Thyroid gland (tissue), 4 donors: ENCODE measurements around the gene BTBD7. TPM values are rescaled to one million over a fixed set of nuclear protein-coding genes. Genes with fewer than 3 reads are reported as not detected.

Source experiments
- DNase-seq, 2 donors: peaks; one replicate each; pipeline ENCODE4 v3.0.0-alpha.2; 2019
- H3K27ac ChIP-seq, 3 donors: fragments of 200-600 bp; sonication (generic); 1 replicate in 2 of 3; 2 replicates in 1 of 3; pipeline ENCODE4 v1.5.1; 2016 to 2019; ENCODE audit warnings: mild to moderate bottlenecking in 1 of 3, moderate library complexity in 1 of 3
- H3K27me3 ChIP-seq: fragments of 200-600 bp; sonication (generic); one replicate; pipeline ENCODE4 v1.5.1; 2019
- H3K36me3 ChIP-seq, 2 donors: fragments of 200-600 bp; sonication (generic); one replicate each; pipeline ENCODE4 v1.5.1; 2016 to 2019
- H3K4me1 ChIP-seq, 2 donors: fragments of 200-600 bp; sonication (generic); one replicate each; pipeline ENCODE4 v1.5.1; 2017 to 2019
- H3K4me3 ChIP-seq, 3 donors: fragments of 200-600 bp; sonication (generic); replicated peaks in 1 of 3; 1 replicate in 2 of 3; 2 replicates in 1 of 3; pipeline ENCODE4 v1.5.1; 2016; ENCODE audit warnings: mild to moderate bottlenecking in 1 of 3
- H3K9me3 ChIP-seq: fragments of 200-600 bp; sonication (generic); one replicate; pipeline ENCODE4 v1.5.1; 2017
- CTCF ChIP-seq, 6 experiments: fragments of 200-600 bp in 3 of 6; fragments of 450-650 bp in 3 of 6; sonication (generic) in 3 of 6; IDR thresholded peaks; one replicate each; pipeline ENCODE4 v1.5.1; 2016 to 2019; ENCODE audit warnings: antibody characterized with exemption in 6 of 6, mild to moderate bottlenecking in 2 of 6, inconsistent platforms in 1 of 6, moderate library complexity in 1 of 6
- POLR2A ChIP-seq, 2 donors: fragments of 450-650 bp; IDR thresholded peaks; one replicate each; pipeline ENCODE4 v1.6.1; 2017; ENCODE audit warnings: antibody characterized with exemption in 2 of 2, mild to moderate bottlenecking in 2 of 2, moderate library complexity in 1 of 2
- WGBS, 2 donors: methylation state at CpG; one replicate each; pipeline ENCODE4 v1.1.5; 2017; 5-methylcytosine and 5-hydroxymethylcytosine counted together
- intact Hi-C: fragments of 100-400 bp; cut with DNase I; formaldehyde crosslinking; loops from one replicate; pipeline ENCODE4 v1.15.1; 2023
- total RNA-seq, 4 donors: library from RNA; depleted of rRNA; stranded (reverse); fragments of >200 nt; gene quantifications; one replicate each; pipeline ENCODE4 v1.2.3, GENCODE V29; 2016

Gene BTBD7
- total RNA-seq, 4 donors from 2014 or later: 40.6 to 49.7 (median 43.9) TPM

GRCh38 chr14:93333631-93334103 is 831 bp upstream of the BTBD7 start:
- 10% methylated on average over 7 of the region's 7 CpGs for WGBS, 2 donors
- TF ChIP-seq POLR2A (IDR thresholded peaks at IDR 0.05) (no peak), CTCF (IDR thresholded peaks at IDR 0.05) (no peak)
- no peaks in the 10 kb centered on the region for H3K9me3 ChIP-seq
- H3K4me3 ChIP-seq: peak overlapping the region in 2 of 3 donors; percentile 41 to 97
- H3K27ac ChIP-seq: peak overlapping the region; percentile 92 to 98 (median 95)
- no peak for DNase-seq
- peaks cover 23 to 35% of the 10 kb centered on the region in 2 donors for H3K4me1 ChIP-seq
- H3K36me3 ChIP-seq: no peaks in the 10 kb centered on the region
- no peaks in the 10 kb centered on the region for H3K27me3 ChIP-seq
- intact Hi-C loops: no loop called here

GRCh38 chr14:93332397-93332852 is 411 bp downstream of the BTBD7 start:
- H3K27me3 ChIP-seq: no peaks in the 10 kb centered on the region
- no peaks in the 10 kb centered on the region for H3K36me3 ChIP-seq
- no peaks in the 10 kb centered on the region for H3K9me3 ChIP-seq
- H3K4me3 ChIP-seq: peak overlapping the region; percentile 44 to 97 (median 79)
- intact Hi-C loops: no loop called here
- TF ChIP-seq POLR2A (IDR thresholded peaks at IDR 0.05): no peak
- peak; percentile 77 to 78 for DNase-seq
- peaks cover 23 to 35% of the 10 kb centered on the region in 2 donors for H3K4me1 ChIP-seq
- H3K27ac ChIP-seq: peak overlapping the region; percentile 92 to 98 (median 95)
- WGBS, 2 donors: 1 to 5% methylated on average over 4 to 12 of the region's 61 CpGs

GRCh38 chr14:93331728-93332396 is 974 bp downstream of the BTBD7 start:
- peaks cover 23 to 35% of the 10 kb centered on the region in 2 donors for H3K4me1 ChIP-seq
- peak in 1 of 2 donors; percentile 39 for DNase-seq
- intact Hi-C loops: no loop called here
- TF ChIP-seq CTCF (IDR thresholded peaks at IDR 0.05) (no peak), POLR2A (IDR thresholded peaks at IDR 0.05) (no peak)
- H3K27ac ChIP-seq: peak overlapping the region; percentile 92 to 98 (median 95)
- H3K4me3 ChIP-seq: peak overlapping the region; percentile 44 to 97 (median 79)
- WGBS, 2 donors: 23 to 25% methylated on average over 20 to 21 of the region's 21 CpGs
- H3K9me3 ChIP-seq: no peaks in the 10 kb centered on the region
- H3K27me3 ChIP-seq: no peaks in the 10 kb centered on the region
- H3K36me3 ChIP-seq: no peaks in the 10 kb centered on the region

- WGBS, 2 donors: 47 to 48% methylated on average over 17 of the region's 17 CpGs
- TF ChIP-seq CTCF (IDR thresholded peaks at IDR 0.05): no peak
- TF ChIP-seq POLR2A (IDR thresholded peaks at IDR 0.05): no peak
- intact Hi-C loops: no loop called here
- H3K4me3 ChIP-seq: peak overlapping the region in 1 of 3 donors; percentile 97
- H3K27ac ChIP-seq: peak overlapping the region in 2 of 3 donors; percentile 95 to 98
- H3K36me3 ChIP-seq: no peaks in the 10 kb centered on the region
- peak in 1 of 2 donors; percentile 37 for DNase-seq
- H3K9me3 ChIP-seq: no peaks in the 10 kb centered on the region
- H3K27me3 ChIP-seq: no peaks in the 10 kb centered on the region
- peaks cover 26 to 35% of the 10 kb centered on the region in 2 donors for H3K4me1 ChIP-seq
These were observed 1.7 kb downstream of the BTBD7 start for GRCh38 chr14:93331002-93331727.

- H3K36me3 ChIP-seq: no peaks in the 10 kb centered on the region
- intact Hi-C loops: no loop called here
- peaks cover 29 to 35% of the 10 kb centered on the region in 2 donors for H3K4me1 ChIP-seq
- no peak overlapping the region for H3K4me3 ChIP-seq
- no peak for DNase-seq
- no peaks in the 10 kb centered on the region for H3K27me3 ChIP-seq
- H3K27ac ChIP-seq: no peak overlapping the region
- 93 to 95% methylated on average over 2 of the region's 2 CpGs for WGBS, 2 donors
- no peak for TF ChIP-seq CTCF (IDR thresholded peaks at IDR 0.05)
- no peak for TF ChIP-seq POLR2A (IDR thresholded peaks at IDR 0.05)
- no peaks in the 10 kb centered on the region for H3K9me3 ChIP-seq
These were observed 2.2 kb downstream of the BTBD7 start for GRCh38 chr14:93330609-93331000.
